22Rv1 (cell line): ENCODE measurements around the gene MSI1.

Experiments
- CTCF ChIP-seq: fragments of 450-650 bp; IDR thresholded peaks from 2 replicates; pipeline ENCODE4 v1.5.1; 2017; ENCODE audit warnings: mild to moderate bottlenecking
- ZFX ChIP-seq: fragments of 450-650 bp; IDR thresholded peaks from 2 replicates; pipeline ENCODE4 v1.6.1; 2017; ENCODE audit warnings: antibody characterized with exemption, borderline replicate concordance

GRCh38 chr12:120376416-120376815 is 7.5 kb upstream of the MSI1 start:
- TF ChIP-seq CTCF = no peak
- TF ChIP-seq ZFX = no peak
